IPS-18a (cell line): Measurements from ENCODE around the gene ALPP.

ENCODE experiments used
- H3K27ac ChIP-seq: one replicate; pipeline ENCODE4 v1.5.1; 2013; ENCODE audit warnings: low read length
- H3K27me3 ChIP-seq: one replicate; pipeline ENCODE4 v1.6.1; 2013; ENCODE audit warnings: mild to moderate bottlenecking, low read length; ENCODE audit not compliant: control insufficient read depth, insufficient read depth
- H3K36me3 ChIP-seq: one replicate; pipeline ENCODE4 v1.6.1; 2013; ENCODE audit warnings: low read depth, low read length; ENCODE audit not compliant: control insufficient read depth
- H3K4me1 ChIP-seq: one replicate; pipeline ENCODE4 v1.6.1; 2013; ENCODE audit warnings: low read depth, low read length; ENCODE audit not compliant: control insufficient read depth
- H3K4me3 ChIP-seq: one replicate; pipeline ENCODE4 v1.5.1; 2013; ENCODE audit warnings: low read length
- H3K9ac ChIP-seq: one replicate; pipeline ENCODE4 v1.6.1; 2013; ENCODE audit warnings: mild to moderate bottlenecking, low read length, moderate library complexity
- H3K9me3 ChIP-seq: one replicate; pipeline ENCODE4 v1.6.1; 2013; ENCODE audit warnings: low read depth, low read length; ENCODE audit not compliant: control insufficient read depth

Gene ALPP

DNA sequence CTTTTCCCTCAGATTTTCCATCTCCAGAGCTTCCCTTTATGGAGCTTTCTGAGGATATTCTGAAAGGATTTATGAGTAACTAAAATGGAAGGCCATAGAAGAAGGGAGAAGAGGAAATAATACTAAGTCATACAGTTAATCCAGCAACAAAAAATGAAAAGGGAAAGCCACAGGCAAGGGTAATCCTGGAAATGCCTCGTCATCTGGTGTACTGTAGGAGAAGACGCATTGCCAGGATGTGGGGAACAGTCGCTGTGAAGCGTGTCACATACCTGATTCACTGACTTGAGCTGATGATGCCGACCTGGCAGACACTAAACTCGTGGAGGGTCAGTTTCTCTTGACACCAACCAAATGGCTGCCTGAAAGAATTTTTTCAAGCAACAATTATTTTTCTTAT, 34.7 kb upstream of the ALPP start:
- Histone ChIP-seq H3K4me3 (no peak overlapping the region), H3K36me3 (no peaks in the 10 kb centered on the region), H3K9ac (no peak overlapping the region), H3K4me1 (no peaks in the 10 kb centered on the region), H3K27ac (no peak overlapping the region), H3K9me3 (no peaks in the 10 kb centered on the region), H3K27me3 (no peaks in the 10 kb centered on the region)

DNA sequence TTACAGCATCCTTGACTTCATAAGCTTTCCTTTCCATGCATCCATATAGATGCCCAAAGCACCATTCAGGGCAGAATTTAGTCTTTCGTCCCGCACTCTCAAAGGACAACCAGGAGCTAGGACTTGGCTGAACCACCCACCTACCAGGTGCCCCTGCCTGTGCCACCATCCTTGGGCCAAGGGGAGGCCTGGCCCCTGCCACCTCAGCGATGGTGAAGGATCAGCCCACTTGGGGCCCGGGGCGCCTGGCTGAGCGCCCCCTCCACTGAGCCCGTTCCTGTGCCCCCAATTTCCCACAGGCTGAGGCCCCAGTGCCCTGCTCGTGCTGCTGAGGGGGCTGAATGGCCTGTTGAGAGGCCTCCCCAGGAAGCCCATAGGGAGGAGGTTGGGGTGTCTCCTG, 33.3 kb upstream of the ALPP start:
- no peaks in the 10 kb centered on the region for H3K9me3 ChIP-seq
- H3K4me3 ChIP-seq: no peak overlapping the region
- H3K27ac ChIP-seq: no peak overlapping the region
- no peaks in the 10 kb centered on the region for H3K4me1 ChIP-seq
- no peak overlapping the region for H3K9ac ChIP-seq
- no peaks in the 10 kb centered on the region for H3K36me3 ChIP-seq
- no peaks in the 10 kb centered on the region for H3K27me3 ChIP-seq

DNA sequence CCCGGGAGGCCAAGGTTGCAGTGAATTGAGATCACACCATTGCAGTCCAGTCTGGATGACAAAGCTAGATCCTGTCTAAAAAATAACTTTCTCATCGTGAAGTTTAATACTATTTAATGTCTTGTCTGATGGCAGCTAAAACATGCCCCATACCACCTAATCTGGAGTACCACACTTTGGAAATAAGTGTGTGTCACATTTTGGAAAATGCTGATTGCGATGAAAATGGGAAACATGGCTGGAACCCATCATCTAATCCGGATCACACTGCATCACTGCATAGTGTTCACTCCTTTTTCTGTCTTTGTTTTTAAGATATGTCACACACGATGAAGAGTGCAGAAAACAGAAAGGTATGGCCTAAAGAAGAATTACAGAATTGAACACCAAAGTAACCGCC, 31.2 kb upstream of the ALPP start:
- Histone ChIP-seq H3K9me3 (no peaks in the 10 kb centered on the region), H3K27ac (no peak overlapping the region)

DNA sequence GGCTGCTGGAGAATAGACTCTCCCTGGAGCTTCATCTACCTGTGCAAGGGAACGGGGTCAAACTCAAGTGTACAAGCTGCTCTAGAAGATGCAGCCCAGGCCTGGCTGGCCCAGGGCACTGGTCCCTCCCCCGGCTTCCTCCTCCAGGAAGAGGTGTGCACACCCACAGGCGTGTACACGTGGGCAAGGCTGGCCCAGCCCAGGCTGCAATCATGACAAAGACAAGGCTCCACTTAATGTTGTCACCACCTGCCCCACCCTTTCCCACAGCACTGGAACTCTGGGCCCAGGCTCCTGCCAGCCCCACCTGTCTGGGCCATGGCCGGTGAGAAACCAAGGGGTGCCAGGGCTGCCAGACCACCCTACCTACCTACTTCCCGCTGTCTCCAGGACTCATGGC, 29.6 kb upstream of the ALPP start:
- Histone ChIP-seq H3K4me3 (no peak overlapping the region), H3K36me3 (no peaks in the 10 kb centered on the region), H3K9ac (no peak overlapping the region), H3K4me1 (no peaks in the 10 kb centered on the region), H3K27me3 (no peaks in the 10 kb centered on the region), H3K27ac (no peak overlapping the region), H3K9me3 (no peaks in the 10 kb centered on the region)

More for the DNA sequence above, 31.2 kb upstream of the ALPP start:
- Histone ChIP-seq H3K4me1 (no peaks in the 10 kb centered on the region), H3K27me3 (no peaks in the 10 kb centered on the region), H3K36me3 (no peaks in the 10 kb centered on the region), H3K9ac (no peak overlapping the region), H3K4me3 (no peak overlapping the region)

DNA sequence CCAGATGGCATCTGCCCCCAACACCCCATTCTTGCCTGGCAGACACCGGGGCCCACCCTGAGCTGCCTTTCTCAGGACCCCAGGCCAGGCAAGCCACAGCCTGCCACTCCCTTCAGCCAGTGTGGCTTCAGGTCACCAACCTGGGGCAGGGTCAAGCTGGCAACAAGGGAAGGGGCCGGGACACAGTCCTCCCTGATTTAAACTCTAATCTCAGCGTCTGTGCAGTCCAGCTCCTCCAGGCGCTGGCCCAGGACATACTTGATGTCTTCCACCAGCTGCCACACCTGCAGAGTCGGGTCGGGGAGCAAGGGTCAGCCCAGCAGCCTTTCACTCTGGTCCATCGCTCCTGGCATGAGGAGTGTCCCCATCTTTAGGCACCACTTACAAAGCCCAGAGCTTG, 29.0 kb upstream of the ALPP start:
- no peaks in the 10 kb centered on the region for H3K9me3 ChIP-seq
- no peak overlapping the region for H3K4me3 ChIP-seq
- no peak overlapping the region for H3K9ac ChIP-seq
- H3K4me1 ChIP-seq: no peaks in the 10 kb centered on the region
- no peak overlapping the region for H3K27ac ChIP-seq
- H3K36me3 ChIP-seq: no peaks in the 10 kb centered on the region
- no peaks in the 10 kb centered on the region for H3K27me3 ChIP-seq

DNA sequence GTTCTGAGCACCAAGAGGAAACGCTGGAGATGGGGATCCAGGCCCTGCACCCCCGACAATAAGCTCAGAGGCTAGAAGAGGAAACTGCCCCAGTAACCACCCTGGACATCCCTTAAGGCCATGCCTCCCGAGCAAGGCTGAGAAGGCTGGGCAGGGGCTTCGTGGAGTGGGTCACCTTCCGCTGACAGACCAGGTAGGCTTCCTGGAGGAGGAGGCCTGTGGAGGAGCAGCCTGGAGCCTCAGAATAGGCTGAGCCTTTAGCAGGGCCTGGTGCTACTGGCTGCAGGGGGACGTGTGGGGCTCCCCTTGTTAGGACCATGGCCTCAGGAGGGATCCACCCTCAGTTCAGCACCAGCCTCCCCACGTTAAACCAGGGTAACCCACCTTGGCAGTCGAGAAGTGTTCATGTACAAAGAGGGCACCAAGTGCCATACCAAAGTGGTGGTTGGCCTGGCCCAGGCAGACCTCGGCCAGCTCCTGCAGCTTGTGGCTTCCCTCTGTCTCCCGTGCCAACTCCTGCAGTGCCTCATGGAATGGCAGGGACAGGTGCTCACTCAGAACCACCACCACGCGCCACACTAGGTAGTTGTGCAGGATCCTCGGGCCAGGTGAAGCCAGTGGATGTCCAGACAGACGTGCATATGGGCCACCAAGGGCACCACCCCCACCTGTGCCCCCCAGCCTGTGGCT, 28.5 kb upstream of the ALPP start:
- H3K4me3 ChIP-seq: no peak overlapping the region
- no peaks in the 10 kb centered on the region for H3K4me1 ChIP-seq
- H3K9me3 ChIP-seq: no peaks in the 10 kb centered on the region
- no peak overlapping the region for H3K9ac ChIP-seq
- no peaks in the 10 kb centered on the region for H3K36me3 ChIP-seq
- H3K27ac ChIP-seq: no peak overlapping the region
- no peaks in the 10 kb centered on the region for H3K27me3 ChIP-seq

DNA sequence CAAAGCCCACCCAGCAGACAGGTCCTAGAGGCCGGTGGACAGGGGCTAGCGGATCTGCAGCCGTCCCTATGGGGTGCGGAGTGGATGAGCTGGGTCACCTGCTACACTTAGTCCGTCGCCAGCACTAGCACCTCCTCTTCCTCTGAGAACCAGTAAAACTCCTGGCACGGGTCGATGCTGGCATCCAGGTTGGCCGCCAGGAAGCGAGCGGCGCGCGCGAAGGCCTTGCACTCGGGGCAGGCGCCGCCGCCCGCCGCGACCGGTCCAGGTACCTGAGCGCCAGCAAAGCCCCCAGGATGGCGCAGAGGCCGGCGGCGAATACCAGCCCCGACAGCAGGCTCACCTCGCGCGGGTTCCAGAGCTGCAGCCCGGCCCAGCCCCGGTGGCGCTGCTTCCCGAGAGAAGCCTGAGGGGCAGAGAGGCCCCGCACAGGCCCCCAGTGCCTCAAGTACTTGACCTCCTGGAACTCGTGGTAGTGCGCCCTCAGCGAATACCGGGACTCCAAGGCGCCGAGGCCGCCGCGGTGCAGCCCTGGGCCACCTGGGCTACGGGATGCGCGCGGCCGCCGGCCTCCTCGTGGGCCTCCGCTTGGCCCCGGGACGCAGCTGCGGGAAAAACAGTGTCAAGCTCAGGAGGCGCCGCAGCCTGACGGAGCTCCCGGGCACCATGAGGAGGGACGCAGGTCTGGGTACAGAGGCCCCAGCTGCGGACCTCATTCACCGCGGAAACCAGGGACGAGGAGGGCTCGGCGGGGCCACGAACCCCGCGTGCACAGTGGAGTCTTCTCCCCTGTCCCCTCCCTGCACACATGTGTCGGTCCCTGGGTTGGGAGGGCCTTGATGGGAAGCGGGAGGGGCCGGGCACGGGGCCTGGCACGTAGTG, 27.5 kb upstream of the ALPP start:
- Histone ChIP-seq H3K9ac (no peak overlapping the region), H3K9me3 (no peaks in the 10 kb centered on the region), H3K27me3 (no peaks in the 10 kb centered on the region), H3K4me1 (no peaks in the 10 kb centered on the region), H3K36me3 (no peaks in the 10 kb centered on the region), H3K4me3 (no peak overlapping the region), H3K27ac (no peak overlapping the region)

DNA sequence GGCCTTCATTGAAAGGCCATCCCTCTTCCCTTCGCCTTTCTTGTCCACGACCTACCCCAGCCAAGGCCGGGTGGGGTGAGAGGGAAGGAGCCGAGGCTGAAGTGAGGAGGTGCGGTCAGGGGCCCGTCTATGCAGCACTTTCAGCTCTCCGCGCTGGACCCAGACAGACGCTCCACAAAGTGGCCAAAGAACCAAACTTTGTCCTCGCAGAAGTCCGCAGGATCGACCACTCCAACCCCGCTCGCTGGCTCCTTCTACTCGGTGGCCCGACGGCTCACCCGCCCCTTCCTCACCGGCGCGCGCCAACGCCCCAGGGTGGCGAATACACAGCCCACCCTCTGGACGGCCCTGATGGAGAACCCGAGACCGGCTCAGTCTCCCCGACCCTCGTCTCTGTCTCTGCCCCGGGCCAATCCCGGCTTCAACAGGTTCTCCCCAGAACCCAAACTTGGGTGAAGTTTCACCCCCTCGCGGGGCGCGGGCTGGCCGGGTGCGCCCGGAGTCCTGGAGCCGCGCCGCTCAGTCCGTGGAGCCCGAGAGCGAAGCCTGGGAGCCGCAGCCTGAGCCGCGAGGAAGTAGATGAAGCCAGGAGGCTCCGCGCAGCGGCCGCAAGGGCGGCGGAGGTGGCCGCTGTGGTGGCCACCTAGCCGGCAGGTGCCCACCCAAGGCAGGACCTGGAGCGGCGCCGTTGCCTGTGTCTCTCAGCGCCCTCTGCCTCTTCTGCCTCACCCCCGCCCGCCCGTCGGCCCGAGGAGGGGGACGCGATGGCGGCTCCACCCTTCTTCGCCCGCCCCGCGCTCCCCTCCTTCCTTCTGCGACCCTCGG, 26.7 kb upstream of the ALPP start:
- no peak overlapping the region for H3K4me3 ChIP-seq

DNA sequence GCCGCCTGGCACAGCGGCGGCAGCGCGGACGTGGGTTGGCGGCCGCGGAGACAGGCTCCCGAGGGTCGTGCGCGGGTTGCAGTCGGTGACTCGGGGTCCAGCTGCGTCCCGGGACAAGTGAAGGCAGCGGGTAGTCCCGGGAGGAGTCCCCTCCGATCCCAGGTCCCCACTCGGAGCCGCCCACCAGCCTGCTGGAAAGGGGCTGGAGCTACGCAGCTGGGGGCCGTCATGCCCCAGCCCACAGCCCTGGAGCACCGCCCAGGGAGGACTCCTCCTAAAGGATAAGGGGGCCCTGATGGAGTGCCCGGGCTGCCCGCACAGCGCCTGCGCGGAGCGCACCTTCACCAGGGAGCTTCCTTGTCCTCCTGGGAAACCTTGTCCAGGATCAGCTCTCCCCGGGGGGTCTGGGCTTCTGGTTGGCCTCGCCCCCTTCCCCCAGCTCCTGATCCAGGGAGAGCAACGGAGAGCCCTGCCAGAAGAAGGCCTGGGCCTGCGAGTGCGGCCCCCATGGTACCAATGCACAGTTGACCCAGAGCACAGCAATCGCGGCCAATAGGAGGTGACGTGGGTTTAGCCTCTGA, 25.9 kb upstream of the ALPP start:
- no peaks in the 10 kb centered on the region for H3K36me3 ChIP-seq
- H3K4me3 ChIP-seq: no peak overlapping the region
- no peak overlapping the region for H3K27ac ChIP-seq
- no peaks in the 10 kb centered on the region for H3K4me1 ChIP-seq
- no peaks in the 10 kb centered on the region for H3K9me3 ChIP-seq
- H3K9ac ChIP-seq: no peak overlapping the region
- no peaks in the 10 kb centered on the region for H3K27me3 ChIP-seq

More for the DNA sequence above, 26.7 kb upstream of the ALPP start:
- Histone ChIP-seq H3K36me3 (no peaks in the 10 kb centered on the region), H3K27me3 (no peaks in the 10 kb centered on the region), H3K9me3 (no peaks in the 10 kb centered on the region), H3K4me1 (no peaks in the 10 kb centered on the region), H3K9ac (no peak overlapping the region), H3K27ac (no peak overlapping the region)

DNA sequence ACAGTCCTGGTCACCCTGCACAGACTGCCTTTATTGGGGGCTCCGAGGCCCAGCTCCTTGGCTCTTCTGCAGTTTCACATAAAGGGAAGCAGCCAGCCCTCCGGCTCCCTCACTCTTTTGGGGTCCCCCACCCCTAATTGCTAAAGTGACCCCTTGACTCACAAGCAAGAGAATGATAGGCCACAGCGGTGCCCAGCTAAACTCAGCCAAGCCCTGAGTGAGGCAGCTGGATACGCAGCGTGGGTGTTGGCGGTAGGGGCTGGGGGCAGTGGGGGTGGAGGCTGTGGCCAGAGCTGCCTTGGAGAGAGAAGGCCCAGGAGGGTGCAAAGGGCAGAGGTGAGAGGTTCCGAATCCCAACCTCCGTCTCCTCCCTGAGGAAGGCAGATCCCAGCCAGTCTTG, 25.5 kb upstream of the ALPP start:
- Histone ChIP-seq H3K27ac (no peak overlapping the region), H3K27me3 (no peaks in the 10 kb centered on the region), H3K4me1 (no peaks in the 10 kb centered on the region), H3K9ac (no peak overlapping the region), H3K36me3 (no peaks in the 10 kb centered on the region), H3K4me3 (no peak overlapping the region), H3K9me3 (no peaks in the 10 kb centered on the region)

DNA sequence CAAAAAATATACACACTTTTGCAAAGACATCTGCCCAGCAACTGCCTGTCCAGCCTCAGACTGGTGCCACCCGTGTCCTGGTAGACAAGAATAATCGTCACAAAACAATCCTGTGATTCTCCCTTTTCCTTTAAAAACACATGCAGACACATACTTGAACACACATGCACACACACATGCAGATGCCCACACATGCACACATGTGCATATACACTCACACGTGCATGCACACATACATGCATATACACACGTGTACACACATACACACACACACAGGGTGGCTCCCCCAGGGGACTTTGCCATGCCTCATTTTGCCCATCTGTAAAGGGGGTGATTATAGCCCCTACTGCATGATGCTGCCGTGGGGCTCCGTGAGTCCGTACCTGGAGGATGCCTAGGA, 24.9 kb upstream of the ALPP start:
- Histone ChIP-seq H3K9ac (no peak overlapping the region), H3K27me3 (no peaks in the 10 kb centered on the region), H3K27ac (no peak overlapping the region), H3K36me3 (no peaks in the 10 kb centered on the region), H3K4me3 (no peak overlapping the region), H3K4me1 (no peaks in the 10 kb centered on the region), H3K9me3 (no peaks in the 10 kb centered on the region)
